ENCODE results near the gene KCNMA1.

GRCh38 chr10:77661100-77661499 lies 23.5 kb upstream of the KCNMA1 start:
- TF ChIP-seq POLR2A (IDR thresholded peaks at IDR 0.05) (no peak), CTCF (IDR thresholded peaks at IDR 0.05) (no peak), POLR2AphosphoS5 (IDR thresholded peaks at IDR 0.05) (no peak)
